H1 (cell line): ENCODE data around the gene NLK. TPM values are rescaled to one million over a fixed set of nuclear protein-coding genes. Genes with fewer than 3 reads are reported as not detected.

ENCODE experiments used
- RBBP5 ChIP-seq: IDR thresholded peaks from 2 replicates; pipeline ENCODE4 v1.7.1; 2012; ENCODE audit warnings: low read depth, mild to moderate bottlenecking, inconsistent platforms, low read length, moderate library complexity, borderline replicate concordance
- SAP30 ChIP-seq: fragments of 300-600 bp; sonication (generic); IDR thresholded peaks from 2 replicates; pipeline ENCODE4 v1.7.1; 2012; ENCODE audit warnings: low read length, moderate library complexity, mild to moderate bottlenecking, inconsistent platforms; ENCODE audit not compliant: insufficient read depth, insufficient replicate concordance
- polyA plus RNA-seq, 7 experiments: library from polyadenylated mRNA; depleted of rRNA in 3 of 7; stranded (reverse) in 5 of 7; unstranded in 2 of 7; fragments of >200 nt in 5 of 7; fragments of 200-250 nt in 2 of 7; gene quantifications; 1 replicate in 5 of 7; 2 replicates in 1 of 7; 4 replicates in 1 of 7; pipeline versions ENCODE4 v1.2.1 to v1.2.3, GENCODE V29; 2011 to 2013; ENCODE audit warnings: missing spikeins in 2 of 7, mixed read lengths in 2 of 7
- total RNA-seq: library from RNA; stranded (reverse); fragmentation: NEBNext Ultra II Directional; extraction: Animal tissue kit (Norgen Biotek cat#: 25700); gene quantifications from 2 replicates; pipeline ENCODE4 v1.2.1, GENCODE V29; 2021

The NLK gene
- total and polyA plus RNA-seq, 2 of the 8 experiments (the other 6 are each of a cell fraction or from before 2014, with no cell fraction given): 30.8 to 49.9 TPM

DNA sequence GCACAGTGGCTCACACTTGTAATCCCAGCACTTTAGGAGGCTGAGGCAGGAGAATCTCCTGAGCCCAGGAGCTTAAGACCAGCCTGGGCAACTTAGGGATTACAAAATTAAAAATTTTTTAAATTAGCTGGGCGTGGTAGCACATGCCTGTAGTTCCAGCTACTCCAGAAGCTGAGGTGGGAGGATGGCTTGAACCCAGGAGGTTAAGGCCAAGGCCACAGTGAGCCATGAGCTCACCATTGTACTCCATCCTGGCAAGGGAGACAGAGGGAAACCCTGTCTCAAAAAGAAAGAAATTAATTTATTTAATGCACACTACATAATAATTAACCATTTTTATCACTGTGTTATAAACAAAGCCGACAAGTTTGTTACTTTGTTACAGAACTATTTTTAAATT is 145.5 kb downstream of the NLK start (continued):
- TF ChIP-seq SAP30 (no peak), RBBP5 (no peak)
